Endothelial cell of umbilical vein (primary cell): ENCODE data around the gene EDRF1. TPM values are rescaled to one million over a fixed set of nuclear protein-coding genes. Genes with fewer than 3 reads are reported as not detected.

Experiments
- BruUV-seq: library from RNA; stranded (reverse); fragments of 400-500 nt; replicated peaks from 2 replicates; lab custom pipeline; 2021; lab: Mats Ljungman, UMichigan
- CTCF ChIA-PET: fragments of 300-600, 350-600 bp; sonication (Branson Sonifier 250); formaldehyde crosslinking; loops from one replicate; lab custom pipeline; 2021; ENCODE audit warnings: antibody characterized with exemption, inconsistent platforms; lab: Charles Lee
- POLR2A ChIA-PET: fragments of 300-600, 350-600 bp; sonication (Branson Sonifier 250); formaldehyde crosslinking; loops from one replicate; lab custom pipeline; 2021; ENCODE audit warnings: antibody characterized with exemption, inconsistent platforms; lab: Charles Lee
- DNase-seq: peaks from one replicate; pipeline ENCODE4 v3.0.0-alpha.2; 2011; ENCODE audit warnings: low read depth, low spot score
- FAIRE-seq: peaks from 2 replicates; lab custom pipeline; 2011; peaks lifted over from hg19 to GRCh38; lab: Jason Lieb, UNC
- H2AFZ ChIP-seq: 2 replicates; pipeline ENCODE4 v1.6.0; 2012; ENCODE audit warnings: low read depth, low read length, control low read depth, inconsistent platforms
- H3K27ac ChIP-seq: 2 replicates; pipeline ENCODE4 v1.5.1; 2011; ENCODE audit warnings: low read depth, mild to moderate bottlenecking, control low read depth, low read length, moderate library complexity; ENCODE audit not compliant: insufficient read depth
- H3K27me3 ChIP-seq, 2 experiments: 2 replicates each; pipeline versions ENCODE4 v1.6.0 to v1.6.1; 2011; ENCODE audit warnings: low read length in 2 of 2, mixed read lengths in 1 of 2; ENCODE audit not compliant: control insufficient read depth in 2 of 2, insufficient read depth in 2 of 2
- H3K36me3 ChIP-seq, 2 experiments: 2 replicates in 1 of 2; 3 replicates in 1 of 2; pipeline ENCODE4 v1.5.1; 2011; ENCODE audit warnings: low read length in 2 of 2, mild to moderate bottlenecking in 1 of 2, moderate library complexity in 1 of 2; ENCODE audit not compliant: control insufficient read depth in 2 of 2, insufficient read depth in 2 of 2; ENCODE audit errors: extremely low read depth in 1 of 2
- H3K4me1 ChIP-seq: 3 replicates; pipeline ENCODE4 v1.5.1; 2011; ENCODE audit warnings: mild to moderate bottlenecking, low read length; ENCODE audit not compliant: control insufficient read depth, insufficient read depth; ENCODE audit errors: extremely low read depth
- H3K4me2 ChIP-seq: 2 replicates; pipeline ENCODE4 v1.6.1; 2011; ENCODE audit warnings: low read length, control low read depth, mixed read lengths; ENCODE audit not compliant: insufficient read depth
- H3K4me3 ChIP-seq, 3 experiments: fragments of 200-600 bp in 1 of 3; sonication (generic), shearing (Covaris generic) in 1 of 3; replicated peaks in 1 of 3; 2 replicates each; pipeline ENCODE4 v1.5.1; 2011 to 2016; ENCODE audit warnings: control low read depth in 3 of 3, low read length in 3 of 3, mild to moderate bottlenecking in 2 of 3, inconsistent platforms in 1 of 3, low read depth in 1 of 3, moderate library complexity in 1 of 3; ENCODE audit not compliant: insufficient read depth in 1 of 3
- H3K79me2 ChIP-seq: 2 replicates; pipeline ENCODE4 v1.6.0; 2012; ENCODE audit warnings: low read length, inconsistent platforms; ENCODE audit not compliant: control insufficient read depth, insufficient read depth
- H3K9ac ChIP-seq: replicated peaks from 2 replicates; pipeline ENCODE3; 2011; ENCODE audit warnings: low read length, control low read depth; ENCODE audit not compliant: insufficient read depth; ENCODE audit errors: extremely low read depth
- H3K9me1 ChIP-seq: replicated peaks from 3 replicates; pipeline ENCODE4 v1.6.0; 2011; ENCODE audit warnings: mild to moderate bottlenecking, low read length; ENCODE audit not compliant: control insufficient read depth, insufficient read depth; ENCODE audit errors: extremely low read depth
- H3K9me3 ChIP-seq: replicated peaks from 2 replicates; pipeline ENCODE4 v1.5.1; 2012; ENCODE audit warnings: low read length, inconsistent platforms; ENCODE audit not compliant: control insufficient read depth, insufficient read depth
- H4K20me1 ChIP-seq: replicated peaks from 2 replicates; pipeline ENCODE3; 2011; ENCODE audit warnings: mild to moderate bottlenecking, low read length; ENCODE audit not compliant: control insufficient read depth, insufficient read depth; ENCODE audit errors: extremely low read depth
- EZH2 ChIP-seq: IDR thresholded peaks from 2 replicates; pipeline ENCODE4 v1.6.1; 2012; ENCODE audit warnings: borderline replicate concordance, low read depth, mild to moderate bottlenecking, moderate library complexity, low read length, inconsistent platforms; ENCODE audit not compliant: severe bottlenecking
- FOS ChIP-seq: IDR thresholded peaks from 2 replicates; pipeline ENCODE4 v1.6.1; 2011; ENCODE audit warnings: mild to moderate bottlenecking, low read length, moderate library complexity, borderline replicate concordance; ENCODE audit not compliant: insufficient read depth
- GATA2 ChIP-seq: IDR thresholded peaks from 2 replicates; pipeline ENCODE4 v1.7.0; 2011; ENCODE audit warnings: low read depth, mild to moderate bottlenecking, moderate library complexity, mixed read lengths, low read length; ENCODE audit not compliant: insufficient read length, insufficient read depth
- JUN ChIP-seq: IDR thresholded peaks from 2 replicates; pipeline ENCODE4 v1.6.1; 2011; ENCODE audit warnings: borderline replicate concordance, low read depth; ENCODE audit not compliant: insufficient read length, insufficient read depth
- MYC ChIP-seq: IDR thresholded peaks from one replicate; pipeline ENCODE4 v1.6.1; 2011; ENCODE audit warnings: mild to moderate bottlenecking, low read depth, low read length
- POLR2A ChIP-seq: IDR thresholded peaks from 2 replicates; pipeline ENCODE4 v1.6.1; 2012; ENCODE audit warnings: low read depth, mild to moderate bottlenecking, control low read depth, low read length
- POLR2AphosphoS5 ChIP-seq: IDR thresholded peaks from 2 replicates; pipeline ENCODE4 v1.6.1; 2012; ENCODE audit warnings: low read depth, mild to moderate bottlenecking, control low read depth, low read length, moderate library complexity; ENCODE audit not compliant: insufficient read depth
- dilution Hi-C: fragments of 300-500 bp; cut with MboI; formaldehyde crosslinking; loops from one replicate; pipeline ENCODE4 v1.15.0; 2019; ENCODE audit warnings: low sequenced_read_pairs; ENCODE audit not compliant: extremely low pct_ligation_motif_present
- intact Hi-C: fragments of 100-400 bp; cut with micrococcal nuclease; formaldehyde crosslinking; loops from one replicate; pipeline ENCODE4 v1.10.0; 2022
- polyA plus RNA-seq, 4 experiments: library from polyadenylated mRNA; depleted of rRNA in 3 of 4; stranded (reverse) in 3 of 4; unstranded in 1 of 4; fragments of >200 nt; gene quantifications; 2 replicates each; pipeline versions ENCODE4 v1.2.1 to v1.2.3, GENCODE V29; 2011 to 2012; ENCODE audit warnings: missing spikeins in 1 of 4
- total RNA-seq: library from RNA; stranded (reverse); gene quantifications from 2 replicates; pipeline ENCODE4 v1.2.3, GENCODE V29; 2021
- TF ChIP-seq, protein P1 (sequence below): IDR thresholded peaks from 2 replicates; pipeline ENCODE4 v1.6.1; 2011; ENCODE audit not compliant: insufficient read depth, insufficient read length
- TF ChIP-seq, protein P2 (sequence below), 2 donors: IDR thresholded peaks; 1 replicate in 1 of 2; 2 replicates in 1 of 2; pipeline ENCODE4 v1.5.1; 2011; ENCODE audit warnings: low read length in 2 of 2, mild to moderate bottlenecking in 2 of 2, moderate library complexity in 2 of 2, control low read depth in 1 of 2, inconsistent platforms in 1 of 2, low read depth in 1 of 2; ENCODE audit not compliant: insufficient read depth in 1 of 2; ENCODE audit errors: extremely low read depth in 1 of 2

The EDRF1 gene
- total and polyA plus RNA-seq, 2 donors (not counting 3 experiments of a cell fraction or from before 2014, with no cell fraction given) = 11.6 to 27.8 TPM

DNA sequence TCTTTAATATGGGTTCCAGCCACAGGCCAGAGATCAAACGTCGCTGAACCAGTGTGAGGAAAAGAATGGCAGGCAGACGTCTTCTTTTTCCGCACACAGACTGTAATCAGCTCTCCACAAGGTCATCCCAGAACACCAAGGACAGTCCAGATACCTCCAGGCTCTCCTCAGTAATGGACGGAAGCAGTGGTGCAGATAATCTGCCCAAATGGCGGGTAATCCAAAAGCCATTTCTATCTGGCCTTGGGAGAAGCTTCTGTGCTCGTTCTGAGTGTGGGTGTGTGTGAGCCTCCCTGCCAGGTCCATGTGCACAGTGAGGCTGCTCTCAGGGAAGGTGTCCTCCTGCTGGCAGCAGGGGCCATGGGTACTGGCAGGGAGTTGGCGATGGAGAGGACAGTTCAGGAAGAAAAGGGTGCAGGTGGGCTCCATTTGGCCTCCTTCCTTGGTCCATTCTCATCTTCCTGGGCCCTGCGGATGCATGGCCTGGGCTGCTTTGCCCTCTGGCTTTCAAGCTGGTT, 21.0 kb upstream of the EDRF1 start:
- ChIA-PET POLR2A (no interaction called here), CTCF (interaction anchor here (1.1 to 1.4 kb wide), 2 partner anchors 9 to 18 kb away, joined by 3 to 4 read pairs; no protein-coding TSS in a partner anchor)
- dilution Hi-C loops = no loop called here
- Histone ChIP-seq H3K36me3 (no peaks in the 10 kb centered on the region), H3K4me1 (peaks cover 3% of the 10 kb centered on the region), H3K9me3 (no peaks in the 10 kb centered on the region), H3K4me2 (no peak overlapping the region), H3K9me1 (no peaks in the 10 kb centered on the region), H4K20me1 (no peaks in the 10 kb centered on the region), H3K79me2 (no peaks in the 10 kb centered on the region), H3K9ac (no peak overlapping the region), H3K27ac (no peak overlapping the region), H3K27me3 (peaks cover 0 to 8% of the 10 kb centered on the region in 2 experiments), H3K4me3 (no peak overlapping the region), H2AFZ (no peak overlapping the region)
- intact Hi-C loops = no loop called here
- no peak for FAIRE-seq
- TF ChIP-seq, protein P1, sequence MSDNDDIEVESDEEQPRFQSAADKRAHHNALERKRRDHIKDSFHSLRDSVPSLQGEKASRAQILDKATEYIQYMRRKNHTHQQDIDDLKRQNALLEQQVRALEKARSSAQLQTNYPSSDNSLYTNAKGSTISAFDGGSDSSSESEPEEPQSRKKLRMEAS = no peak
- no peak for TF ChIP-seq POLR2A
- TF ChIP-seq POLR2AphosphoS5 = no peak
- TF ChIP-seq EZH2 = no peak
- TF ChIP-seq MYC = no peak
- no peak for TF ChIP-seq GATA2
- TF ChIP-seq JUN = no peak
- TF ChIP-seq, protein P2, sequence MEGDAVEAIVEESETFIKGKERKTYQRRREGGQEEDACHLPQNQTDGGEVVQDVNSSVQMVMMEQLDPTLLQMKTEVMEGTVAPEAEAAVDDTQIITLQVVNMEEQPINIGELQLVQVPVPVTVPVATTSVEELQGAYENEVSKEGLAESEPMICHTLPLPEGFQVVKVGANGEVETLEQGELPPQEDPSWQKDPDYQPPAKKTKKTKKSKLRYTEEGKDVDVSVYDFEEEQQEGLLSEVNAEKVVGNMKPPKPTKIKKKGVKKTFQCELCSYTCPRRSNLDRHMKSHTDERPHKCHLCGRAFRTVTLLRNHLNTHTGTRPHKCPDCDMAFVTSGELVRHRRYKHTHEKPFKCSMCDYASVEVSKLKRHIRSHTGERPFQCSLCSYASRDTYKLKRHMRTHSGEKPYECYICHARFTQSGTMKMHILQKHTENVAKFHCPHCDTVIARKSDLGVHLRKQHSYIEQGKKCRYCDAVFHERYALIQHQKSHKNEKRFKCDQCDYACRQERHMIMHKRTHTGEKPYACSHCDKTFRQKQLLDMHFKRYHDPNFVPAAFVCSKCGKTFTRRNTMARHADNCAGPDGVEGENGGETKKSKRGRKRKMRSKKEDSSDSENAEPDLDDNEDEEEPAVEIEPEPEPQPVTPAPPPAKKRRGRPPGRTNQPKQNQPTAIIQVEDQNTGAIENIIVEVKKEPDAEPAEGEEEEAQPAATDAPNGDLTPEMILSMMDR (IDR thresholded peaks at IDR 0.05; ENCODE audit: extremely low read depth in 1 of 2, insufficient read depth in 1 of 2, low read depth in 1 of 2, low read length in 2 of 2) = no peak
- TF ChIP-seq FOS = no peak
- DNase-seq = no peak
- no TSS peak for BruUV-seq
